Glutamatergic neuron (in vitro differentiated cells): ENCODE measurements around the gene VASN. TPM values are rescaled to one million over a fixed set of nuclear protein-coding genes. Genes with fewer than 3 reads are reported as not detected.
"Not testable (repeated sequence)": the region's sequence is repeated elsewhere in the genome, so short reads cannot be mapped to it uniquely, and the experiment has no call there.

Experiments
- DNase-seq: peaks from one replicate; pipeline ENCODE4 v3.0.0; 2022
- H3K27ac Mint-ChIP-seq: one replicate; pipeline ENCODE4 v1.8.0; 2020; ENCODE audit warnings: mild to moderate bottlenecking, mixed read lengths, inconsistent platforms; ENCODE audit not compliant: unreplicated experiment
- H3K27me3 Mint-ChIP-seq: one replicate; pipeline ENCODE4 v1.8.0; 2020; ENCODE audit warnings: mild to moderate bottlenecking, moderate library complexity, mixed read lengths, inconsistent platforms; ENCODE audit not compliant: unreplicated experiment
- H3K36me3 Mint-ChIP-seq: one replicate; pipeline ENCODE4 v1.8.0; 2020; ENCODE audit warnings: mild to moderate bottlenecking, mixed read lengths, inconsistent platforms; ENCODE audit not compliant: unreplicated experiment
- H3K4me1 Mint-ChIP-seq: one replicate; pipeline ENCODE4 v1.8.0; 2020; ENCODE audit warnings: mild to moderate bottlenecking, low read depth, mixed read lengths, inconsistent platforms; ENCODE audit not compliant: unreplicated experiment
- H3K4me3 Mint-ChIP-seq: one replicate; pipeline ENCODE4 v1.8.0; 2020; ENCODE audit warnings: mild to moderate bottlenecking, mixed read lengths, inconsistent platforms; ENCODE audit not compliant: unreplicated experiment
- H3K9me3 Mint-ChIP-seq: one replicate; pipeline ENCODE4 v1.8.0; 2020; ENCODE audit warnings: mild to moderate bottlenecking, moderate library complexity, mixed read lengths, inconsistent platforms; ENCODE audit not compliant: unreplicated experiment
- CTCF ChIP-seq: fragments of 200-600 bp; sonication (generic); IDR thresholded peaks from one replicate; pipeline ENCODE4 v1.5.0; 2021; ENCODE audit not compliant: partially characterized antibody, unreplicated experiment
- total RNA-seq: library from RNA; stranded (reverse); fragmentation: NEBNext Ultra II Directional; extraction: Animal tissue kit (Norgen Biotek cat#: 25700); gene quantifications from one replicate; pipeline ENCODE4 v1.2.1, GENCODE V29; 2021; ENCODE audit not compliant: unreplicated experiment

Gene VASN
- total RNA-seq, 1 donor from 2014 or later: 4.1 TPM

GRCh38 chr16:4393240-4393600 is 21.6 kb downstream of the VASN start:
- H3K27me3 Mint-ChIP-seq: peaks cover 8% of the 10 kb centered on the region
- no peaks in the 10 kb centered on the region for H3K36me3 Mint-ChIP-seq
- H3K4me1 Mint-ChIP-seq: peaks cover 4% of the 10 kb centered on the region
- TF ChIP-seq CTCF: no peak
- H3K4me3 Mint-ChIP-seq: no peak overlapping the region
- peak; percentile 15 for DNase-seq
- H3K27ac Mint-ChIP-seq: peak overlapping the region; percentile 28
- peaks cover 7% of the 10 kb centered on the region for H3K9me3 Mint-ChIP-seq

GRCh38 chr16:4393850-4394249 is 22.2 kb downstream of the VASN start:
- H3K4me1 Mint-ChIP-seq, H3K27ac Mint-ChIP-seq, H3K36me3 Mint-ChIP-seq: not testable (repeated sequence)

GRCh38 chr16:4395055-4395726 is 23.5 kb downstream of the VASN start:
- H3K36me3 Mint-ChIP-seq: peaks cover 4% of the 10 kb centered on the region
- no peak for TF ChIP-seq CTCF
- H3K4me3 Mint-ChIP-seq: no peak overlapping the region
- no peak overlapping the region for H3K27ac Mint-ChIP-seq
- peaks cover 4% of the 10 kb centered on the region for H3K27me3 Mint-ChIP-seq
- no peak for DNase-seq
- no peaks in the 10 kb centered on the region for H3K4me1 Mint-ChIP-seq
- peaks cover 3% of the 10 kb centered on the region for H3K9me3 Mint-ChIP-seq

More at GRCh38 chr16:4393850-4394249, 22.2 kb downstream of the VASN start:
- H3K27me3 Mint-ChIP-seq, H3K4me3 Mint-ChIP-seq, H3K9me3 Mint-ChIP-seq, DNase-seq: not testable (repeated sequence)

- peaks cover 5% of the 10 kb centered on the region for H3K27me3 Mint-ChIP-seq
- H3K4me1 Mint-ChIP-seq: peaks cover 4% of the 10 kb centered on the region
- H3K9me3 Mint-ChIP-seq: peaks cover 3% of the 10 kb centered on the region
- no peak overlapping the region for H3K27ac Mint-ChIP-seq
- TF ChIP-seq CTCF: no peak
- DNase-seq: no peak
- H3K36me3 Mint-ChIP-seq: peaks cover 4% of the 10 kb centered on the region
- no peak overlapping the region for H3K4me3 Mint-ChIP-seq
Measured at GRCh38 chr16:4399001-4399730, 27.5 kb downstream of the VASN start.

GRCh38 chr16:4401094-4401501 is 29.4 kb downstream of the VASN start:
- DNase-seq: no peak
- H3K27me3 Mint-ChIP-seq: peaks cover 9% of the 10 kb centered on the region
- H3K36me3 Mint-ChIP-seq: peaks cover 4% of the 10 kb centered on the region
- no peak overlapping the region for H3K4me3 Mint-ChIP-seq
- H3K4me1 Mint-ChIP-seq: peaks cover 12% of the 10 kb centered on the region
- H3K9me3 Mint-ChIP-seq: peaks cover 5% of the 10 kb centered on the region
- TF ChIP-seq CTCF: no peak
- peak overlapping the region; percentile 40 for H3K27ac Mint-ChIP-seq
